BLaER1 (cell line): ENCODE data around the gene LRMDA.

Experiments used
- H3K27ac ChIP-seq: shearing (Covaris generic); formaldehyde crosslinking; 2 replicates; pipeline ENCODE4 v1.8.1; 2022
- H3K27me3 ChIP-seq: shearing (Covaris generic); formaldehyde crosslinking; 2 replicates; pipeline ENCODE4 v1.8.1; 2022
- H3K36me3 ChIP-seq: shearing (Covaris generic); formaldehyde crosslinking; 2 replicates; pipeline ENCODE4 v1.8.1; 2022
- H3K4me1 ChIP-seq: shearing (Covaris generic); formaldehyde crosslinking; 2 replicates; pipeline ENCODE4 v1.8.1; 2022
- H3K4me2 ChIP-seq: shearing (Covaris generic); formaldehyde crosslinking; 2 replicates; pipeline ENCODE4 v1.8.1; 2022
- H3K4me3 ChIP-seq: shearing (Covaris generic); formaldehyde crosslinking; 2 replicates; pipeline ENCODE4 v1.8.1; 2022
- H3K9ac ChIP-seq: shearing (Covaris generic); formaldehyde crosslinking; 2 replicates; pipeline ENCODE4 v1.8.1; 2022
- H3K9me3 ChIP-seq: shearing (Covaris generic); formaldehyde crosslinking; 2 replicates; pipeline ENCODE4 v1.8.1; 2022
- H4K20me1 ChIP-seq: shearing (Covaris generic); formaldehyde crosslinking; 2 replicates; pipeline ENCODE4 v1.8.1; 2022
- Cebpa-rat ChIP-seq: shearing (Covaris generic); IDR thresholded peaks from 2 replicates; pipeline ENCODE4 v1.8.1; 2022

LRMDA gene

GRCh38 chr10:76080451-76080850 lies 649.0 kb downstream of the LRMDA start:
- no peaks in the 10 kb centered on the region for H3K4me1 ChIP-seq
- H3K9me3 ChIP-seq: peaks cover 2% of the 10 kb centered on the region; the same call in 1 of the 2 replicates
- no peaks in the 10 kb centered on the region for H3K36me3 ChIP-seq
- no peaks in the 10 kb centered on the region for H3K27me3 ChIP-seq
- H3K4me3 ChIP-seq: no peak overlapping the region
- no peaks in the 10 kb centered on the region for H4K20me1 ChIP-seq
- H3K9ac ChIP-seq: no peak overlapping the region
- TF ChIP-seq Cebpa-rat: no peak
- no peak overlapping the region for H3K4me2 ChIP-seq
- H3K27ac ChIP-seq: no peak overlapping the region

- Histone ChIP-seq H3K4me2 (no peak overlapping the region), H3K9ac (no peak overlapping the region), H3K36me3 (no peaks in the 10 kb centered on the region), H3K27ac (no peak overlapping the region), H3K9me3 (no peaks in the 10 kb centered on the region), H4K20me1 (no peaks in the 10 kb centered on the region), H3K4me3 (no peak overlapping the region), H3K4me1 (no peaks in the 10 kb centered on the region), H3K27me3 (no peaks in the 10 kb centered on the region)
- no peak for TF ChIP-seq Cebpa-rat
Measured at GRCh38 chr10:76080991-76081390, 649.6 kb downstream of the LRMDA start.

GRCh38 chr10:76082232-76082631 lies 650.8 kb downstream of the LRMDA start:
- Histone ChIP-seq H3K9ac (no peak overlapping the region), H3K4me1 (no peaks in the 10 kb centered on the region), H4K20me1 (no peaks in the 10 kb centered on the region), H3K9me3 (no peaks in the 10 kb centered on the region), H3K27ac (no peak overlapping the region), H3K4me3 (no peak overlapping the region), H3K27me3 (no peaks in the 10 kb centered on the region), H3K36me3 (no peaks in the 10 kb centered on the region), H3K4me2 (no peak overlapping the region)
- TF ChIP-seq Cebpa-rat: no peak

- no peaks in the 10 kb centered on the region for H3K9me3 ChIP-seq
- no peaks in the 10 kb centered on the region for H3K27me3 ChIP-seq
- H3K4me2 ChIP-seq: no peak overlapping the region
- H3K9ac ChIP-seq: no peak overlapping the region
- H3K4me3 ChIP-seq: no peak overlapping the region
- H3K27ac ChIP-seq: no peak overlapping the region
- no peaks in the 10 kb centered on the region for H3K36me3 ChIP-seq
- no peaks in the 10 kb centered on the region for H3K4me1 ChIP-seq
- no peaks in the 10 kb centered on the region for H4K20me1 ChIP-seq
- no peak for TF ChIP-seq Cebpa-rat
Measured at GRCh38 chr10:76082956-76083355, 651.5 kb downstream of the LRMDA start.

- H3K27me3 ChIP-seq: no peaks in the 10 kb centered on the region
- no peaks in the 10 kb centered on the region for H3K4me1 ChIP-seq
- no peaks in the 10 kb centered on the region for H3K9me3 ChIP-seq
- H4K20me1 ChIP-seq: no peaks in the 10 kb centered on the region
- TF ChIP-seq Cebpa-rat: no peak
- no peak overlapping the region for H3K4me3 ChIP-seq
- no peak overlapping the region for H3K27ac ChIP-seq
- H3K4me2 ChIP-seq: no peak overlapping the region
- no peaks in the 10 kb centered on the region for H3K36me3 ChIP-seq
- H3K9ac ChIP-seq: no peak overlapping the region
Measured at GRCh38 chr10:76085002-76085816, 653.8 kb downstream of the LRMDA start.

GRCh38 chr10:76085817-76086167 lies 654.4 kb downstream of the LRMDA start:
- Histone ChIP-seq H3K4me3 (no peak overlapping the region), H3K4me1 (no peaks in the 10 kb centered on the region), H3K9me3 (no peaks in the 10 kb centered on the region), H3K9ac (no peak overlapping the region), H3K36me3 (no peaks in the 10 kb centered on the region), H3K4me2 (no peak overlapping the region), H3K27ac (no peak overlapping the region), H3K27me3 (no peaks in the 10 kb centered on the region), H4K20me1 (no peaks in the 10 kb centered on the region)
- no peak for TF ChIP-seq Cebpa-rat

GRCh38 chr10:76086170-76086760 lies 654.8 kb downstream of the LRMDA start:
- Histone ChIP-seq H3K4me1 (no peaks in the 10 kb centered on the region), H4K20me1 (no peaks in the 10 kb centered on the region), H3K27ac (no peak overlapping the region), H3K36me3 (no peaks in the 10 kb centered on the region), H3K9ac (no peak overlapping the region), H3K27me3 (no peaks in the 10 kb centered on the region), H3K4me3 (no peak overlapping the region), H3K4me2 (no peak overlapping the region), H3K9me3 (no peaks in the 10 kb centered on the region)
- TF ChIP-seq Cebpa-rat: no peak

GRCh38 chr10:76086761-76087639 lies 655.6 kb downstream of the LRMDA start:
- Histone ChIP-seq H3K9ac (no peak overlapping the region), H3K27ac (no peak overlapping the region), H3K4me2 (no peak overlapping the region)

GRCh38 chr10:76088008-76088407 lies 656.6 kb downstream of the LRMDA start:
- Histone ChIP-seq H3K4me3 (no peak overlapping the region), H3K36me3 (no peaks in the 10 kb centered on the region), H3K9ac (no peak overlapping the region), H3K4me2 (no peak overlapping the region), H3K4me1 (no peaks in the 10 kb centered on the region), H4K20me1 (no peaks in the 10 kb centered on the region), H3K9me3 (no peaks in the 10 kb centered on the region), H3K27me3 (no peaks in the 10 kb centered on the region), H3K27ac (no peak overlapping the region)
- TF ChIP-seq Cebpa-rat: no peak

More at GRCh38 chr10:76086761-76087639, 655.6 kb downstream of the LRMDA start:
- H4K20me1 ChIP-seq: no peaks in the 10 kb centered on the region
- H3K4me1 ChIP-seq: no peaks in the 10 kb centered on the region
- H3K4me3 ChIP-seq: no peak overlapping the region
- TF ChIP-seq Cebpa-rat: no peak
- H3K27me3 ChIP-seq: no peaks in the 10 kb centered on the region
- H3K9me3 ChIP-seq: no peaks in the 10 kb centered on the region
- no peaks in the 10 kb centered on the region for H3K36me3 ChIP-seq

GRCh38 chr10:76088980-76089379 lies 657.6 kb downstream of the LRMDA start:
- H3K9me3 ChIP-seq: no peaks in the 10 kb centered on the region
- H3K4me2 ChIP-seq: no peak overlapping the region
- no peaks in the 10 kb centered on the region for H3K4me1 ChIP-seq
- H3K27ac ChIP-seq: no peak overlapping the region
- H4K20me1 ChIP-seq: no peaks in the 10 kb centered on the region
- no peak overlapping the region for H3K9ac ChIP-seq
- H3K27me3 ChIP-seq: no peaks in the 10 kb centered on the region
- H3K4me3 ChIP-seq: no peak overlapping the region
- no peak for TF ChIP-seq Cebpa-rat
- no peaks in the 10 kb centered on the region for H3K36me3 ChIP-seq
